RCC 7860 (cell line): ENCODE results near the gene PSKH1.
"Not testable (repeated sequence)": the region's sequence is repeated elsewhere in the genome, so short reads cannot be mapped to it uniquely, and the experiment has no call there.

Experiments
- DNase-seq: peaks from one replicate; pipeline ENCODE4 v3.0.0-alpha.2; 2015; ENCODE audit warnings: low spot score
- FAIRE-seq: peaks from 2 replicates; lab custom pipeline; 2012; peaks lifted over from hg19 to GRCh38; lab: Jason Lieb, UNC

PSKH1 gene

GRCh38 chr16:67923414-67924116 lies 30.5 kb downstream of the PSKH1 start:
- FAIRE-seq (no peak), DNase-seq (no peak)

DNA sequence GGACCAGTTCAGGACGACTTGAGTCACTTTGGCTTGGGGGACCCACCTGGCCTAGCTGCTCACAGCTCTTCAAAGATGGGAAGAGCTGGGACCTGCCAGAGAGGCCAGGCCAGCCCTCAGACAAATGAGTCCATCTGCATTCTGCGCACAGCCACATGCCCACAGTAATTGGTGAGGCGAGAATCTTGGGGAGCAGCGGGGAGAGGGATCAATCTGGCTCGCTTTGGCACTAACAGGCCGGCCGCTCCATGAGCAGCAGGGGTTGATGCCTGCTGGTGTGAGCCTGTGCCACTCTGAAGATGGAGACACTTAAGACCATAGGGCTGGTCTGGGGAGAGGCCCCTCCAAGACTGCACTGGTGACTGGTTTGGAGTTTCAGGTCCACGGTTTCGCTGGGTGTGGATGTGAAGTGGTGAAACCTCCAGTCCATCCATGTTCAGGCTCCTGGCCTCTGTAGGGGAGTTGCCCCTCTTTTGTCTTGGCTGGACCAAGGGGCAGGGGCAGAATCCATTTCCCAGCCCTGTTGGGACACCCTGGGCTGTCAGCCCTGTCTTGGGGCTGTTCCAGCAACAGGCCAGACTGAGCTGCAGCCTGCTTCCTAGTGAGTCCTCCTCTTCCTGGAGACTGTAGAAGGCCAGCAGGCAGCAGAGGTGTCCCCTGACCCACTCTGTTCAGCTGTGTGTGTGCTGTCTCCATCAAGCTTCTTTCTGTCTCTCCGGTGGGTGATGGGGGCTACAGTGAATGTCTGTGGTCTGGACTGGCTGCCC lies 31.3 kb downstream of the PSKH1 start:
- no peak for FAIRE-seq
- DNase-seq, result no peak

DNA sequence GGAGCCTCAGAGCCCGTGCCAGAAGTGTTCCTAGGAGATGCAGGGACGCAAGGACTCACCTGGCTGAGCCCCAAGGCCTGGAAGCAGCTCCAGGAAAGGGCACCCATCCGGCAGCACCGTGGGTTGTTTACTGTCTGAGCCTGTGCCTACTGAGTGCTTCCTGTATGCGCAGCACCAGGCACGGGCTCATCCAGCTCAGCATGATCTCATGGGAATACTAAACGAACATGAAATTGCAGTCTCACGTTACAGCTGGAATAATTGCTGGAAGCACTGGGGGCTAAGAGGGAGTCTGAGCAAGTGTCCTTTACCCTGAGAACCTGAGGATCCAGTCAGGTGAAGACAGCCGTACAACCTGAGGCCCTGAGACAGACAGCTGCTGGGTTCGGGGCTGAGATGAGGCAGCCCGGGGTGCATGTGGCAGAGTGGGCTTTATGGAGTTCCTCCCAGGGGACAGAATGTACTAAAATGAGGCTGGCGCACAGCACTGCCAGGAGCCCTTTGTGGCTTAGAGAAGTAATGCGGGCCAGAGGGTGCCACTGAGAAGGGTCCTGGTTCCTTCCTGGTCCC lies 33.2 kb downstream of the PSKH1 start:
- FAIRE-seq (no peak), DNase-seq (no peak)

GRCh38 chr16:67927131-67927941 lies 34.3 kb downstream of the PSKH1 start:
- FAIRE-seq (no peak), DNase-seq (no peak)

DNA sequence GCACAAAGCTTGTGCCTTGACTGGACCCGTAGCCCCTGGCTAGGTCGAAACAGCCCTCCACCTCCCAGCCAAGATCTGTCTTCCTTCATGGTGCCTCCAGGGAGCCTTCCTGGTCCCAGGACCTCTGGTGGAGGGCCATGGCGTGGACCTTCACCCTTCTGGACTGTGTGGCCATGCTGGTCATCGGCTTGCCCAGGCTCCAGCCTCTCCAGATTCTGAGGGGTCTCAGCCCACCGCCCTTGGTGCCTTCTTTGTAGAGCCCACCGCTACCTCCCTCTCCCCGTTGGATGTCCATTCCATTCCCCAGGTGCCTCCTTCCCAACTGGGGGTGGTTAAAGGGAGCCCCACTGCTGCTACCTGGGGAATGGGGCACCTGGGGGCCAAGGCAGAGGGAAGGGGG lies 35.1 kb downstream of the PSKH1 start:
- FAIRE-seq, result no peak
- no peak for DNase-seq

DNA sequence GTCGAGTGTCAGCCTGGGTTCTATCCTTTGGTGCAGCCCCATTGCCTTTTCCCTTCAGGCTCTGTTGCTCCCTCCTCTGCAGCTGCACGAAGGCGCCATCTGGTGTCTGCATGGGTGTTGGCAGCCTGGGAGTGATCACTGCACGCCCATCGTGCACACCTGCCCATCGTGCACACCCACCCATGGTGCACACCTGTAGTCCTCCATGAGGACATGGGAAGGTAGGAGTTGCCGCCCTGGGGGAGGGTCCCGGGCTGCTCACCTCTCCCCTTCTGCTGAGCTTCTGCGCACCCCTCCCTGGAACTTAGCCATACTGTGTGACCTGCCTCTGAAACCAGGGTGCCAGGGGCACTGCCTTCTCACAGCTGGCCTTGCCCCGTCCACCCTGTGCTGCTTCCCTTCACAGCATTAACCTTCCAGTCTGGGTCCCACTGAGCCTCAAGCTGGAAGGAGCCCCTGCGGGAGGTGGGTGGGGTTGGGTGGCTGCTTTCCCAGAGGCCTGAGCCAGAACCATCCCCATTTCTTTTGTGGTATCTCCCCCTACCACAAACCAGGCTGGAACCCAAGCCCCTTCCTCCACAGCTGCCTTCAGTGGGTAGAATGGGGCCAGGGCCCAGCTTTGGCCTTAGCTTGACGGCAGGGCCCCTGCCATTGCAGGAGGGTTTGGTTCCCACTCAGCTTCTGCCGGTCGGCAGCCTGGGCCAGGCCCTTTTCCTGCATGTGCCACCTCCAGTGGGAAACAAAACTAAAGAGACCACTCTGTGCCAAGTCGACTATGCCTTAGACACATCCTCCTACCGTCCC lies 35.7 kb downstream of the PSKH1 start:
- DNase-seq, result peak; percentile 60
- no peak for FAIRE-seq

GRCh38 chr16:67930191-67930590 lies 37.1 kb downstream of the PSKH1 start:
- FAIRE-seq, result no peak
- no peak for DNase-seq

GRCh38 chr16:67930678-67931211 lies 37.7 kb downstream of the PSKH1 start:
- FAIRE-seq (no peak), DNase-seq (no peak)

GRCh38 chr16:67931712-67932461 lies 38.8 kb downstream of the PSKH1 start, which contains the start of gene CTRL:
TSS of gene CTRL (minus strand) at chr16:67931862. CDS start at chr16:67931852, 10 bp downstream.
- no peak for FAIRE-seq
- no peak for DNase-seq

- FAIRE-seq (no peak), DNase-seq (no peak)
These were observed 39.4 kb downstream of the PSKH1 start for GRCh38 chr16:67932462-67932840.

DNA sequence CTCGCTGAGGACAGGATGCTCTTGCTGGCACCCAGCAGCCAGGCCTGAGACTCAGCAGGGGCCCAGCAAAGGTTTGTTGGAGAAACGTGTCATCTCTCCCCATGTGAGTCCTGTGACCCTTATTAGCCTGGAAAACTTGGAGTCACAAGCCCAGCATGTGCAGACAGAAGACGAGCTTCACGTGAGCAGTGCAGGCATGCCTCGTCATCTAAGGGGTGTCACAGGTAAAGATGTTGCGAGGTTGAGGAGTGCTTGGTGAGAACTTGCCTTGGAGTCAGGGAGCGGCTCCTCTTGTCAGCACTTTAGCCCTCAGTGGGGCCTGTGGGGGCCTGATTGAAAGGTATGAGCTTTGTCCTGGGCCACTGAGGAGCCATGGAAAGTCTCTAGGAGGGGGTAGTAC lies 40.8 kb downstream of the PSKH1 start:
- no peak for FAIRE-seq
- no peak for DNase-seq

DNA sequence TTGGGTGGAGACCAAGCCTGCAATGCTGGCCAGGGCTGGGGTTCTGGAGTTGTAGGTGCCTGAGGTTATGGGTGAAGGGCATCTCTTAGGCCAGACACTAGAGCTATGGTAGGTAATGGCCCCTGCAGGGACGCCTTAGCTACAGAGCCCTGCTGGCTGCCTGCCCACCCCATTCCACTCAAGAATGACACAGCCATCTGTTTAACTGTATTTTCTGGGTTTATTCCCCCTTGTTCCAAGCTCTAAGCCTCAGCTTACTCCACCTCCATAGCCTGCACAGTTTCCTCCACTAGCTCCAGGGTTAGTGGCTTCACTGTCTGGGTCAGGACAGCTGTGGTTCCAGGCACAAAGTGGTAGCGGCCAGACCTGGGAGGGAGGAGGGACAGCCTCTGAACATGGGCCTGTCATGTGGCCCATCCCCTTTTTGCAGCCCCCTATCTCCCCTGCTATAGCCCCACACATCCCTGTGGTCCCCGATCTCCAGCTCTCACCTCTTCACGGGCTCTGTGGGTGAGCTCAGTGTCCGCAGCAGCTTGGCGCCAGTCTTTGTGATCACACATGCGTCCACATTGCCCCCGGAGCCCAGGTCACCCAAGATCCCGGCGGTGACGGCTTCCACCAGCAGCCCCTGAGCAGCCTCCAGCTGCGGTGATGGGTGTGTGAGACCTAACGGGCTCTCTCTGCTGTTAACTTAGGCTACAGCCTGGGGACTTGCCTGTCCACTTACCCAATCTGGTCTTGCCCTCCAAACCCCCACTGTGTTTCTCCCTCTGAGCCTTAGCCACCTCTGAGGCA lies 41.4 kb downstream of the PSKH1 start:
- DNase-seq, result no peak
- FAIRE-seq, result no peak

GRCh38 chr16:67935101-67935401 lies 42.0 kb downstream of the PSKH1 start:
- DNase-seq, result no peak
- no peak for FAIRE-seq

GRCh38 chr16:67935402-67936123 lies 42.5 kb downstream of the PSKH1 start:
- DNase-seq, result peak; percentile 95
- peak; percentile 84 for FAIRE-seq

DNA sequence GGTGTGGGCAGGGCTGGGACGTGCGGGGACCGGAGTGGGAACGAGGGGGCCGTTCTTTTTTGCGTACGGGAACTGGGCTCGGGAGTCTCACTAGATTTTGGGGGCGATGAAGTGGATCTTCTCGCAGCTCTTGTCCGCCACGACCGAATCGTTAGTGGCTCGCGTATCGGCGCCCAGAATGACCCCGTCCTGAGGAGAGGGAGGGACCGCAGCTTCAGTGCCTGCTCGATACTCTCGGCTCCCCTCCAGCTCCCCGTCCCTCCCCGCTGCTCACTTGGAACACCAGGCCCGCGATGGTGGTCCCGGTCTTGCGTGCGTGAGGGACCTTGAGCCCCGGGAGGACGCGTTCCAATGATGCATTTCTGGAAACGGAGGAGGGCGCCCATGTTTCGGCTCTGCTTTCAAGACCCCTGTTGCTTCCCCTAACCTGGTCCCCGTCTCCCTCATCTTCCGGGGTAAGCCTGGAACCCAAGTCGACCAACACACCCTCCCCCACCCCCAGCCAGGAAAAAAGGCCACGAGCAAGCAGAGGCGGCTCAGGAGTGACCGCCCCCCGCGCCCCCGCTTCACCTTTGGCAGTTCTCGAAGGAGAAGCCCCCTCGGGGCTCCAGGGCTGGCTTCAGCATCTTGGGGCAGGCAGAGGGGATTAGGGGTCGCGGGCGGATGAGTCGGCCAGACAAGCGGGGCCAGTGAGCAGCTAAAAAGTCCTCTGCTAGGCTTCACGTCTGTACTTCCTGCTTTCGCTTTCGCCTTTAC lies 43.2 kb downstream of the PSKH1 start, which contains the start of gene PSMB10:
Gene PSMB10, minus strand, starts transcription at position 727 of the 756 bp plus-strand sequence. Its CDS starts 101 bp downstream, at position 626.
- FAIRE-seq, result no peak
- peak; percentile 66 for DNase-seq

DNA sequence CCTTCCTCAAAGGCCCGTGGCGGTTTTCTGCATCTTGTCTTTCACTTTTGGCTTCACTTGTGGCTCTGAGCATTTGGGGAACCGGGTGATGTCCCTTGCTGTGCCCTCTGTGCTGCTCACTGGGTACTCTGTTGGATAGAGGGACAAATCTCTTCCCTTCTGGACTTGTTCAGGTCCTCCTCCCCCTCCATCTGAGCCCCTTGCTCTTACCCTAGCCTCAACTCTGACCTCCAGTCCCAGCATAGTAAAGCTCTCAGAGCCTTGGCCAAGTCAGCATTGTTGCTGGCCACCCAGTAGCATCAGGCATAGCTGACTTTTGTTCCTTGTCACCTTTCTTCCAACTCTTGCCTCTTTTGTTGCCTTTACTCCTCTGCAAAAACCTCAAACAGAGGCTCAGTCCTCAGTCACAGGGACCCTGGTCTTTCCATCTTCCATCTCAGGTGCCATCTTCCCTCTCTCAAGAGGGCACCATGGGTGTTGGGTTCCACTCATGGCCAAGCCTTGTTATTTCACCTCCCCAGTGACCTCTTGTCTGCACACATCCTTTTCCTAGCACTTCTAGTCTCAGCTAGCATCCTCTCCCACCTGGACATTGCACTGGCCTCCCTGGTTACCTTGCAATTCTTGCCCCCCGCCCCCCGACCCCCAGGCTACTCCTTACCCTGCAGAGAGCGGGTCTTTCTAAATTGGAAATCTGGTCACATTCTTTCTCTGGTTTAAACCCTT lies 44.0 kb downstream of the PSKH1 start:
- no peak for FAIRE-seq
- no peak for DNase-seq

GRCh38 chr16:67937713-67938112 lies 44.7 kb downstream of the PSKH1 start:
- not testable (repeated sequence) for DNase-seq, FAIRE-seq
